Mucosa of descending colon (tissue), 3 donors: Measurements from ENCODE around the gene SPCS3. TPM values are rescaled to one million over a fixed set of nuclear protein-coding genes. Genes with fewer than 3 reads are reported as not detected.
"Not testable (repeated sequence)": the region's sequence is repeated elsewhere in the genome, so short reads cannot be mapped to it uniquely, and the experiment has no call there.

Source experiments
- ATAC-seq: fragments of 200-7000 bp; cut with Tn5 transposase; one replicate; pipeline ENCODE4 v1.9.1; 2020; ENCODE audit warnings: mild to moderate bottlenecking, moderate library complexity
- DNase-seq, 3 donors: peaks; one replicate each; pipeline ENCODE4 v3.0.0-alpha.2; 2020
- H3K36me3 ChIP-seq: fragments of 200-600 bp; one replicate; pipeline ENCODE4 v1.8.0; 2021; ENCODE audit warnings: low read depth, mild to moderate bottlenecking
- H3K4me1 ChIP-seq: fragments of 200-600 bp; one replicate; pipeline ENCODE4 v1.8.0; 2021; ENCODE audit warnings: low read depth, mild to moderate bottlenecking
- H3K4me3 ChIP-seq: fragments of 200-600 bp; one replicate; pipeline ENCODE4 v1.8.0; 2021; ENCODE audit warnings: mild to moderate bottlenecking
- H3K9me3 ChIP-seq: fragments of 200-600 bp; one replicate; pipeline ENCODE4 v1.8.0; 2021; ENCODE audit warnings: mild to moderate bottlenecking
- intact Hi-C, 2 donors: fragments of 100-400 bp; cut with DNase I in 1 of 2; cut with micrococcal nuclease in 1 of 2; formaldehyde crosslinking; loops; one replicate each; pipeline versions ENCODE4 v1.11.0 to v1.11.1; 2022; cut with DNase I, micrococcal nuclease
- total RNA-seq, 3 donors: library from RNA; stranded (reverse); fragmentation: NEBNext Ultra II Directional in 2 of 3; extraction: Animal tissue kit (Norgen Biotek cat#: 25700) in 2 of 3; gene quantifications; one replicate each; pipeline versions ENCODE4 v1.2.1 to v1.2.4, GENCODE V29; 2021 to 2023
- TF ChIP-seq, protein P1 (sequence below): fragments of 200-600 bp; IDR thresholded peaks from one replicate; pipeline ENCODE4 v1.8.0; 2022; ENCODE audit warnings: antibody characterized with exemption, mild to moderate bottlenecking
- donor health status: DM: no; HTN: no; CAD: no; lungs with moderate emphysema.
- donor health status: DM: no; HTN: no; CAD: no.
- donor health status: DM: no; HTN: yes; CAD: no.

Gene SPCS3
- total RNA-seq, 3 donors from 2014 or later, result 72.6 to 152 (median 102) TPM

DNA sequence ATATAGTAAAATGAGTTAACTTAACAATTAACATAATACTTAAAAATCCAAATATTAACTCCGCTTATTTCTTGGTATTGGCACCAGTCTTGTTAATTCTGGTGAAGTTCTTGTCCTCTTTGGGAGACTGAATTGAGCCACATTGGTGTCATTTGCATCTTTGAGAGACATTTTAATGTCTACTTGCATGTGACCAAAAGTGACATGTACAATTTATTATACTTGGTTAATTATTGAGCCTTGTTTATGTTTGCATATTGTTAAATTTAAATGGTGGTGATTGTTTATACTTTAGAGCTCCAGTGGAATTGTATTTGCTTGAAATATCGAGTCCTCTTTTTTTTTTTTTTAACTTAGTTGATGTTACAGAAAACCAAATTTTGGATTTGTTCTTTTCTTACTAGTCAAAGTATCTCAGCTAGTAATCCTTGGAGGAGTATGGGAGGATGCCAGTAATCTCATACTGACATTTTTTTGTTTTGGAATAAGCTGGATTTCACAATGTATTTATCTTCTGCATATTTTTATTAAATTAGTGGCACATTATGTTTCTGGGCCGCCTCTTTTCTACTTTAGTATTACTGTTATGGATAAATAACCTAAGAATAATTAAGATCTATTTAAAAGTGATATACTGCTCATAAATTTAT lies 3.9 kb downstream of the SPCS3 start:
- H3K4me1 ChIP-seq, result peaks cover 5% of the 10 kb centered on the region
- H3K4me3 ChIP-seq, result no peak overlapping the region
- no peaks in the 10 kb centered on the region for H3K36me3 ChIP-seq
- no peaks in the 10 kb centered on the region for H3K9me3 ChIP-seq
- TF ChIP-seq, protein P1, sequence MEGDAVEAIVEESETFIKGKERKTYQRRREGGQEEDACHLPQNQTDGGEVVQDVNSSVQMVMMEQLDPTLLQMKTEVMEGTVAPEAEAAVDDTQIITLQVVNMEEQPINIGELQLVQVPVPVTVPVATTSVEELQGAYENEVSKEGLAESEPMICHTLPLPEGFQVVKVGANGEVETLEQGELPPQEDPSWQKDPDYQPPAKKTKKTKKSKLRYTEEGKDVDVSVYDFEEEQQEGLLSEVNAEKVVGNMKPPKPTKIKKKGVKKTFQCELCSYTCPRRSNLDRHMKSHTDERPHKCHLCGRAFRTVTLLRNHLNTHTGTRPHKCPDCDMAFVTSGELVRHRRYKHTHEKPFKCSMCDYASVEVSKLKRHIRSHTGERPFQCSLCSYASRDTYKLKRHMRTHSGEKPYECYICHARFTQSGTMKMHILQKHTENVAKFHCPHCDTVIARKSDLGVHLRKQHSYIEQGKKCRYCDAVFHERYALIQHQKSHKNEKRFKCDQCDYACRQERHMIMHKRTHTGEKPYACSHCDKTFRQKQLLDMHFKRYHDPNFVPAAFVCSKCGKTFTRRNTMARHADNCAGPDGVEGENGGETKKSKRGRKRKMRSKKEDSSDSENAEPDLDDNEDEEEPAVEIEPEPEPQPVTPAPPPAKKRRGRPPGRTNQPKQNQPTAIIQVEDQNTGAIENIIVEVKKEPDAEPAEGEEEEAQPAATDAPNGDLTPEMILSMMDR, result no peak
- ATAC-seq (no peak), DNase-seq (no peak)
- intact Hi-C loops, result no loop called here

- DNase-seq, H3K4me3 ChIP-seq, H3K4me1 ChIP-seq, H3K9me3 ChIP-seq, intact Hi-C loops, H3K36me3 ChIP-seq, ATAC-seq: not testable (repeated sequence)
These were observed 5.1 kb downstream of the SPCS3 start for GRCh38 chr4:176324876-176325275.

- Histone ChIP-seq H3K4me1 (no peaks in the 10 kb centered on the region), H3K4me3 (no peak overlapping the region), H3K36me3 (no peaks in the 10 kb centered on the region), H3K9me3 (no peaks in the 10 kb centered on the region)
- DNase-seq, result no peak
- ATAC-seq, result no peak
- TF ChIP-seq, protein P1, result no peak
- intact Hi-C loops, result no loop called here
These were observed 13.3 kb downstream of the SPCS3 start for GRCh38 chr4:176333076-176333475.

GRCh38 chr4:176334066-176334465 lies 14.3 kb downstream of the SPCS3 start:
- DNase-seq (no peak), ATAC-seq (no peak)
- intact Hi-C loops, result no loop called here
- no peaks in the 10 kb centered on the region for H3K9me3 ChIP-seq
- TF ChIP-seq, protein P1, result no peak
- no peaks in the 10 kb centered on the region for H3K4me1 ChIP-seq
- H3K4me3 ChIP-seq, result no peak overlapping the region
- H3K36me3 ChIP-seq, result no peaks in the 10 kb centered on the region

GRCh38 chr4:176335421-176335820 lies 15.7 kb downstream of the SPCS3 start:
- no peak for DNase-seq
- no peak for ATAC-seq
- Histone ChIP-seq H3K36me3 (no peaks in the 10 kb centered on the region), H3K4me3 (no peak overlapping the region), H3K9me3 (no peaks in the 10 kb centered on the region), H3K4me1 (no peaks in the 10 kb centered on the region)
- TF ChIP-seq, protein P1, result no peak
- intact Hi-C loops, result no loop called here

- DNase-seq (no peak), ATAC-seq (no peak)
- no peaks in the 10 kb centered on the region for H3K4me1 ChIP-seq
- no peak overlapping the region for H3K4me3 ChIP-seq
- H3K9me3 ChIP-seq, result peaks cover 21% of the 10 kb centered on the region
- TF ChIP-seq, protein P1, result no peak
- intact Hi-C loops, result loop anchor here in 1 of 2 donors (10.0 kb wide), 1 partner anchor 65 kb away; no protein-coding TSS in a partner anchor
- H3K36me3 ChIP-seq, result no peaks in the 10 kb centered on the region
These were observed 20.4 kb downstream of the SPCS3 start for GRCh38 chr4:176339936-176340761.
